Measurements from ENCODE around the gene EPN1.

EPN1 gene

GRCh38 chr19:55674841-55675660, at the start of gene EPN1:
Gene EPN1, plus strand, starts transcription at chr19:55675226. Its CDS starts 3,402 bp downstream, at chr19:55678628.
- DNase-seq: peak; percentile 93

- DNase-seq: no peak
These were observed 48.7 kb upstream of the EPN1 start for GRCh38 chr19:55626350-55626749.

GRCh38 chr19:55632463-55632834, 42.6 kb upstream of the EPN1 start:
- DNase-seq: peak; percentile 74

GRCh38 chr19:55633861-55634260, 41.2 kb upstream of the EPN1 start:
- no peak for DNase-seq

- DNase-seq: no peak
These were observed 39.7 kb upstream of the EPN1 start for GRCh38 chr19:55635334-55635717.

- no peak for DNase-seq
These were observed 39.1 kb upstream of the EPN1 start for GRCh38 chr19:55635856-55636440.

- DNase-seq: no peak
These were observed 38.3 kb upstream of the EPN1 start for GRCh38 chr19:55636723-55637122.

GRCh38 chr19:55637534-55637933, 37.5 kb upstream of the EPN1 start:
- DNase-seq: no peak

- DNase-seq: peak; percentile 53
These were observed 36.1 kb upstream of the EPN1 start for GRCh38 chr19:55638864-55639359.

- no peak for DNase-seq
These were observed 34.9 kb upstream of the EPN1 start for GRCh38 chr19:55640043-55640576.

GRCh38 chr19:55640577-55641425, 34.2 kb upstream of the EPN1 start, which contains the start of gene ZNF580:
Gene ZNF580, plus strand, starts transcription at chr19:55641002. Its CDS starts 1,507 bp downstream, at chr19:55642509.
- DNase-seq: peak; percentile 47

- no peak for DNase-seq
These were observed 33.4 kb upstream of the EPN1 start for GRCh38 chr19:55641426-55642152.

- DNase-seq: no peak
These were observed 32.6 kb upstream of the EPN1 start for GRCh38 chr19:55642153-55643002.

GRCh38 chr19:55643003-55643886, 31.8 kb upstream of the EPN1 start, which contains the start of gene ZNF581:
Gene ZNF581, plus strand, starts transcription at chr19:55643649. Its CDS starts 923 bp downstream, at chr19:55644572.
- peak; percentile 38 for DNase-seq

- no peak for DNase-seq
These were observed 31.2 kb upstream of the EPN1 start for GRCh38 chr19:55643887-55644176.

GRCh38 chr19:55644191-55644833, 30.7 kb upstream of the EPN1 start:
- DNase-seq: no peak

GRCh38 chr19:55644842-55645511, 30.0 kb upstream of the EPN1 start:
- no peak for DNase-seq

GRCh38 chr19:55645512-55645881, 29.5 kb upstream of the EPN1 start:
- DNase-seq: no peak

Measured in NK-92 treated with Interleukin-12 subunit alpha and Interleukin-12 subunit beta, amount 100 ng/mL, for 24 hours (cell line).